GM08714 (cell line): ENCODE data around the gene SHD.
"Not testable (repeated sequence)": the region's sequence is repeated elsewhere in the genome, so short reads cannot be mapped to it uniquely, and the experiment has no call there.

Experiments used
- H3K4me3 ChIP-seq: fragments of 200-500 bp; sonication (Bioruptor generic); 2 replicates; pipeline ENCODE4 v1.5.1; 2014; ENCODE audit warnings: mild to moderate bottlenecking, low read length, inconsistent platforms
- ZNF274 ChIP-seq: IDR thresholded peaks from 2 replicates; pipeline ENCODE4 v1.6.1; 2012; ENCODE audit warnings: mild to moderate bottlenecking, low read depth, low read length

SHD gene

DNA sequence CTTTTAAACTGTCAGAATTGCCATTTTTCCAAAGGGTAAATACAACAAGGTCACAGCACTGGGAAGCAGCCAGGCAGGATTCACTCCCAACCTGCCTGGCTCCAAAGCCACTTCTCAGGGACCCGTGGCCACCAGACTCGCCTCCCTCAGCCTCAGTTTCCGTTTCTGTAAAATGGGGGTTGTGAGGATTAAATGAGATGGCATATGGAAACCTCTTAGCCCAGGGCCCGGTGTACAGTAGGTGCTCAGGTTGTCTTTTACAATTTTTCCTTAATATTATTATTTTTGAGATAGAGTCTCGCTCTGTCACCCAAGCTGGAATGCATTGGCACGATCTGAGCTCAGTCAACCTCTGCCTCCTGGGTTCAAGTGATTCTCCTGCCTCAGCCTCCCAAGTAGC, 22.0 kb upstream of the SHD start:
- TF ChIP-seq ZNF274, result no peak
- H3K4me3 ChIP-seq, result no peak overlapping the region

DNA sequence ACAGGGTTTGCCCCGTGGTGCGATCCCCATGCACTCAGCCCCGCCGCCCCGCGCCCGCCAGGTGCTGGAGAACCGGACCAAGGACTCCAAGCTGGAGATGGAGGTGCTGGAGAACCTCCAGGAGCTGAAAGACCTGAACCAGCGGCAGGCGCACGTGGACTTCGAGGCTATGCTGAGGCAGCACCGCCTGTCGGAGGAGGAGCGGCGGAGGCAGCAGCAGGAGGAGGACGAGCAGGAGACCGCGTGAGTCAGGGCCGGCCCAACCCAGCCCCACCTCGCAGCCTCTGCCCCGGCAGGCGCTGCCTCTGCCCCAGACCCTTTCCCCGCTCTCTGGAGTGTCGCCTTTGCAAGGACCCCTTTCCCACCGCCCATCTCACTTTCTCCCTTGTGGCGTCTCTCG, 20.9 kb upstream of the SHD start:
- no peak overlapping the region for H3K4me3 ChIP-seq
- no peak for TF ChIP-seq ZNF274

DNA sequence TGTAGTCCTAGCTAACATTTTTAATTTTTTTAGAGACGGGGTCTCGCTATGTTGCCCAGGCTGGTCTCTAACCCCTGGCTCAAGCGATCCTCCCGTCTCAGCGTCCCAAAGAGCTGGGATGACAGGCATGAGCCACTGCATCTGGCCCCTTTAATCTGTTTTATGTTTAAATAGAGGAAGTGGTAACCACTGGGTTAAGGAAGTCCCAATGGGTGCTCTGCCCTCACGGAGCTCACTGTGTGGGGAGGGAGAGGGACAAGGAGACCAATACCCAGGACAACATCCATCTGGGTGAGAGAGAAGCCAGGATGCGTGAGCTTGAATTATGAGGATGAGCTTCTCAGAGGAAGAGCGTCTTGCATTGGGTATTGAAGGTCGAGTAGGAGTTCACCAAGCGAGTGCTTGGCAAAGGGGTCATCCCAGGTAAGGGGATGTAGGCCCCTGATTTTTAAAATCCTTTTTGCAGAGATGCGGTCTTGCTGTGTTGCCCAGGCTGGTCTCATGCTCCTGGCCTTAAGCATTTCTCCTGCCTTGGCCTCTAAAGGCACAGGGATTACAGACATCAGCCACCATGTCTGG, 18.4 kb upstream of the SHD start:
- TF ChIP-seq ZNF274, result no peak
- no peak overlapping the region for H3K4me3 ChIP-seq

DNA sequence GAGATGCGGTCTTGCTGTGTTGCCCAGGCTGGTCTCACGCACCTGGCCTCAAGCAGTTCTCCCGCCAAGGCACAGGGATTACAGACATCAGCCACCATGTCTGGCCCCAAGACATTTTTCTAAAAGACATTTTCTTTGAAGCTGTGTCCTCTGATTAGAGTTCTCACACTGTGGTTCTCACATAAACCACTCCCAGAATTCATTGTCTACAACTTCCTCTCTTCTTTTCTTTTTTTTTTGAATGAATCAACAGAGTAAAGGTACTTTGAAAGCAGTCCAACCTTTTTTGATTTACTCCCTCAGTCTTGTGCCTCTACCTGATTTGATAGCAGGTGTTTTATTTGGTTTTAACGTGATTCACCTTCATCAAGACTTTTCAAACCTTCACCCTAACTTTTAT, 14.3 kb upstream of the SHD start:
- no peak overlapping the region for H3K4me3 ChIP-seq
- no peak for TF ChIP-seq ZNF274

DNA sequence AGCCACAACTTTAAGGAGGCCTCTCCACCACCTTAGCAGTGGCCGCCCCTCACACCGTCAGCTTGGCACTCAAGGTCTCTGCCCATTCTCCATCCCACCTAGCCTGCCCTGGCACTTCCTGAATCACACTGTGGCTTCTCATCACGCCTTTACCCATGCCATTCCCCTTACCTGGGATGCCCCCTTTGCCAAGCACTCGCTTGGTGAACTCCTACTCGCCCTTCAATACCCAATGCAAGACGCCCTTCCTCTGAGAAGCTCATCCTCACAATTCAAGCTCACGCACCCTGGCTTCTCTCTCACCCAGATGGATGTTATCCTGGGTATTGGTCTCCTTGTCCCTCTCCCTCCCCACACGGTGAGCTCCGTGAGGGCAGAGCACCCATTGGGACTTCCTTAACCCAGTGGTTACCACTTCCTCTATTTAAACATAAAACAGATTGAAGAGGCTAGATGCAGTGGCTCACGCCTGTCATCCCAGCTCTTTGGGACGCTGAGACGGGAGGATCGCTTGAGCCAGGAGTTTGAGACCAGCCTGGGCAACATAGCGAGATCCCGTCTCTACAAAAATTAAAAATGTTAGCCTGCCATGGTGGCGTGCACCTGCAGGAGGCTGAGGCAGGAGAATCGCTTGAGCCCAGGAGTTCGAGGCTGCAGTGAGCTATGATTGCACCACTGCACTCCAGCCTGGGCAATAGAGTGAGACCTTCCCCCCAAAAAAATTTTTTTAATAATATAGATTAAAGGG, 12.6 kb upstream of the SHD start:
- TF ChIP-seq ZNF274, result no peak
- no peak overlapping the region for H3K4me3 ChIP-seq

DNA sequence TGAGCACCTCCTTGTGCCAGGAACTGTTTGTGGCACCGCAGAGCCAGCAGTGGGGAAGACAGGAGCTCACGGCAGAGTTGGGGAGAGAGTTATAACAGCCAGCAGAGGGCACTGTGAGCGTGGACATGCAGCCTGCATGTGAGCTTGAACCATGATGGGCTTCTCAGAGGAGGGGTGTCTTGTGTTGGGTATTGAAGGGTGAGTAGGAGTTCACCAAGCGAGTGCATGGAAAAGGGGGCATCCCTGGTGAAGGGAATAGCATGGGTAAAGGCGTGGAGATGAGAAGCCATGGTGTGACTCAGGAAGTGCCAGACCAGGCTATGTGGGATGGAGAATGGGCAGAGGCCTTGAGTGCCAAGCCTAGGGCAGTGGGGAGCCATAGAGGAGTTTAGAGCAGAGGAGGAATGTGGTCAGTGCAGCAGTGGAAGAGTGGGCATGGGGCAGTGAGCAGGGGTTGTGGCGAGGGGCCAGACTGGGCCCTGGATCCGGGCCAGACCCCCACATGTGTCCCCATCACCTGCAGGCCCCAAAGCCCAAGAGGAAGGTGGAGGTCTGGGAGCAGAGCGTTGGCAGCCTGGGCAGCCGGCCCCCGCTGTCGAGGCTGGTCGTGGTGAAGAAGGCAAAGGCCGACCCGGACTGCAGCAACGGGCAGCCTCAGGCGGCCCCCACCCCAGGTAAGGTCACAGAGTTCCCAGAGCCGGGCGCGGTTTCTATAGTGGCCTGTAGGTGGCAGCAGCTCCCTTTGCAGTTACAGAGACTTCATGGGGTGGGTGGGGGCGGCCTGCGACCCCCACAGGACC, 11.8 kb upstream of the SHD start:
- no peak for TF ChIP-seq ZNF274

DNA sequence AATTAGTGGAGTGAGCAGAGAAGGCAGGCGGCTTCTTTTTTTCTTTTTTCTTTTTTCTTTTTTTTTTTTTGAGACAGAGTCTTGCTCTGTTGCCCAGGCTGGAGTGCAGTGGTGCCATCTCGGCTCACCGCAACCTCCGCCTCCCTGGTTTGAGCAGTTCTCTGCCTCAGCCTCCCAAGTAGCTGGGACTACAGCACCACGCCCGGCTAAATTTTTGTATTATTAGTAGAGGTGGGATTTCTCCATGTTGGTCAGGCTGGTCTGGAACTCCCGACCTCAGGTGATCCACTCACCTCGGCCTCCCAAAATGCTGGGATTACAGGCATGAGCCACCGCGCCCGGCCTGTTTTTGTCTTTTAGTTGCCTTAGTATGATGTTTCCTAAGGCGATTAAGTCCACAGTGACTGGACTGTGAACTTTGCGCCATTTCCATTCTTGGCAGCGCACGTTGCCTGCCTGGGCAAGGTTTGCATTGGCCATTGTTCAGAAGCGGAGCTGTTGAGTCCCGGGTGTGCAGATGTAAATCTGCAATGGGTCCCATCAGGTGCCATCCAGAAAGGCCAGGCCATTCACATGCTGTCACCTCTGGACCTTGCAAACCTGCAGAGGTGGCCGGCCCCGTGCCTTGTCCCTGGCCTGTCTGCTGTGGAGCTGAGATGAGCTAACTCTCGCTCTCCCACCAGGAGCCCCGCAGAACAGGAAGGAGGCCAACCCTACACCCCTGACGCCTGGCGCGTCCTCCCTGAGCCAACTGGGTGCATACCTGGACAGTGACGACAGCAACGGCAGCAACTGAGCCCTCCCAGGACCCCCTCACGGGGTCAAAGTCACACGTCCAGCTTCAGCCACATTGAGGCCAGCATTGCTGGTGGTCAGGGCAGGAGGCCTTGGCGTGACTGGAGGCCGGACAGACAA, 10.9 kb upstream of the SHD start:
- no peak for TF ChIP-seq ZNF274
- H3K4me3 ChIP-seq, result no peak overlapping the region

More for the DNA sequence above, 11.8 kb upstream of the SHD start:
- H3K4me3 ChIP-seq, result no peak overlapping the region

DNA sequence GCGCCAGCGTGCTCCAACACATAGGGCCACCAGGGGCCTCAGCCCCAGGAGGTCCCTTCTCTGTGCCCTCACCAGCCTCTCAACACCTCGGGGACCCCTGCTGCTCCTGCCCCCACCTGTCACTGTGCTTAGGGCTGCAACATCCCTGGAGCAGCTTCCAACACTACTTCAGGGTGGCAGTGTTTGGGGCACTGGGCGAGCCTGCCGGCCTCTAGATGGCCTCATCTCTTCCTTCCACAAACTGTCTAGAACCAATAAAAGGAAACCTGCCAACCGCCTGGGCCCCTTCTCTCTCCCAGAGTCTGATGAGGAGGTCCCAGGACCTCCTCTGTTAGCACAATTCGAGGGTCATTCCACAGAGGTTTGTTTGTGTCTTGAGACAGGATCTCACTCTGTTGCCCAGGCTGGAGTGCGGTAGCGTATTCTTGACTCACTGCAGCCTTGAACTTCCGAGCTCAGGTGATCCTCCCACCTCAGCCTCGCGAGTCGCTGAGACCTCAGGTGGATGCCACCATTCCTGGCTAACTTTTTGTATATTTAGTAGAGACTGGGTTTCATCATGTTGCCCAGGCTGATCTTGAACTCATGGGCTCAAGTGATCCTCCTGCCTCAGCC, 10.1 kb upstream of the SHD start:
- no peak overlapping the region for H3K4me3 ChIP-seq
- TF ChIP-seq ZNF274, result no peak

DNA sequence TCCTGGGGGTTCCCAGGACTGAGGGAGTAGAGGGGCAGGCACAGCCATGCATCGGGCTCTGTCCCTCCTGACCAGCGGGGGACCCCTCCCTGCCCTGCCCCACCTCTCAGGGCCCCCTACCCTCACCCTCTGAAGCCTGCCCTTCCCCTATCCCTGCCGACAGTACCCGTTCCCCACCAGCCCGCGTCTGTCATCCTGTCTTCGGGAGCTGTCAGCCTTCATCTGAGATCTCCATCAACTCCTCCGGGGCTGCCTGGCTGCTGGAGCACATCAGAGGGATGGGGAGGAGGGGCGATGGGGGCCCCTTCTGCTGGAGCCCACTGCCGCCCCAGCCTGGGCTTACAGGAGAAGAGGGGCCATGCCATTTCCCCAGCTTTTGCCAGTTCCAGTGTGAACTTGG, 6.2 kb upstream of the SHD start:
- H3K4me3 ChIP-seq, result no peak overlapping the region
- TF ChIP-seq ZNF274, result no peak

DNA sequence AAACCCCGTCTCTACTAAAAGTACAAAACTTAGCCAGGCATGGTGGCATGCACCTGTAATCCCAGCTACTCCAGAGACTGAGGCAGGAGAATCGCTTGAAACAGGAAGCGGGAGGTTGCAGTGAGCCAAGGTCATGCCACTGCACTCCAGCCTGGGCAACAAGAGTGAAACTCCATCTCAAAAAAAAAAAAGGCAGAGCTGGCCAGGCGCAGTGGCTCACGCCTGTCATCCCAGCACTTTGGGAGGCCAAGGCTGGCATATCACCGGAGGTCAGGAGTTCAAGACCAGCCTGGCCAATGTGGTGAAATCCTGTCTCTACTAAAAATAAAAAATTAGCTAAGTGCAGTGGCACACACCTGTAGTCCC, 4.8 kb upstream of the SHD start:
- not testable (repeated sequence) for H3K4me3 ChIP-seq

DNA sequence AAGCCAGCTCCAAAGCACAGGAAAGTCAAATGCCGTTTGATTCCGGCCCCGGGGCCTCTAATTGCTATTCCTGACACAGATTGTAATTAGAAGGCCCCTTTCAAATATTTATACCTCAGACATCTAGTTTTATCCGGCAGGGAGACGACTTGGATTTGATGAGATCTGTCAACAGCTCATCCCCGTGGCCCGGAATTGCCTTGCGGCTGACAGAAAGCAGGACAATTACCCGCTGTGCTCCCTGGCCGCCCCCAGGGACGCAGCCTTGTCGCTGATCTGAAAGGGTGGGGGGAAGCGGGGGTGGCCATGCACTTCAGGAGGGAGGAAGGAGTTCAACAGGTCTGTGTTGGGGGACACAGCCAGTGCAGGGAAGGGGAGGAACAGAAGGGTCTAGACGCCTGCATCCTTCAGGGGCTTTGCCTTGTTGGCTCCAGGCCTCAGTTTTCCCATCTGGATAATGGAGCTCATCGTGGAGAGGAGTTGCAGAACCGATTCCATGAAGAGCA, 1.8 kb upstream of the SHD start:
- H3K4me3 ChIP-seq, result no peak overlapping the region
- TF ChIP-seq ZNF274, result no peak

DNA sequence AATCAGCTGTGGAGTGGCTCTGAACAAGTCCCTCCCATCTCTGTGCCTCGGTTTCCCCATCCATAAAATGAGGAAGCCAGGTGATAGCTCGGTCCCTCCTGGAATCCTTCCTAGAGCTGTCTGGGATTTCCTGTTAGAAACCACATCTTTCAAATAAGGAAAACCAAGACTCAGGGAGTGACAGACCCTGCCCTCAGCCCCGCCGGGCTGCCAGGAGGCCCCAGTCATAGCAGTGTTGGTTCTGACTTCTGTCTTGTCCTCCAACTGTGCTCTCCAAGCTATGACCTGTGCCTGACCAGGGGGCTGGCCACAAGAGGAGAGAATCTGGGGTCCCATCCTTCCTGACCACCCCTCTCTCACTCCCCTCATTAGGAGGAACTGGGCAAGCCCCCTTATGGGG, 1.1 kb upstream of the SHD start:
- no peak for TF ChIP-seq ZNF274
- no peak overlapping the region for H3K4me3 ChIP-seq

DNA sequence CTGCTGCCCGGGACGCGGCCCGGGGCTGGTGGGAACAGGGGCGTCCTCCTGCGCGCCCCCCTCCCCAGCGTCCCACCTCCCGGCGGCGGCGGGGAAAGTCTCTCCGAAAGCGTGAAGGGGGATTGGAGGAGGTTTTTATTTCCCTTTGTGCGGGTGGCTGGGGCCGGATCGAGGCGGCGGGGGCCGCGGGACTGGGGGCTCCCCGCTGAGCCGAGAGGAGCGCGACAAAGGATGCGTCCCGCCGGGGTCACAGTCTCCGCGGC, 132 bp downstream of the SHD start:
- no peak overlapping the region for H3K4me3 ChIP-seq
- TF ChIP-seq ZNF274, result no peak

DNA sequence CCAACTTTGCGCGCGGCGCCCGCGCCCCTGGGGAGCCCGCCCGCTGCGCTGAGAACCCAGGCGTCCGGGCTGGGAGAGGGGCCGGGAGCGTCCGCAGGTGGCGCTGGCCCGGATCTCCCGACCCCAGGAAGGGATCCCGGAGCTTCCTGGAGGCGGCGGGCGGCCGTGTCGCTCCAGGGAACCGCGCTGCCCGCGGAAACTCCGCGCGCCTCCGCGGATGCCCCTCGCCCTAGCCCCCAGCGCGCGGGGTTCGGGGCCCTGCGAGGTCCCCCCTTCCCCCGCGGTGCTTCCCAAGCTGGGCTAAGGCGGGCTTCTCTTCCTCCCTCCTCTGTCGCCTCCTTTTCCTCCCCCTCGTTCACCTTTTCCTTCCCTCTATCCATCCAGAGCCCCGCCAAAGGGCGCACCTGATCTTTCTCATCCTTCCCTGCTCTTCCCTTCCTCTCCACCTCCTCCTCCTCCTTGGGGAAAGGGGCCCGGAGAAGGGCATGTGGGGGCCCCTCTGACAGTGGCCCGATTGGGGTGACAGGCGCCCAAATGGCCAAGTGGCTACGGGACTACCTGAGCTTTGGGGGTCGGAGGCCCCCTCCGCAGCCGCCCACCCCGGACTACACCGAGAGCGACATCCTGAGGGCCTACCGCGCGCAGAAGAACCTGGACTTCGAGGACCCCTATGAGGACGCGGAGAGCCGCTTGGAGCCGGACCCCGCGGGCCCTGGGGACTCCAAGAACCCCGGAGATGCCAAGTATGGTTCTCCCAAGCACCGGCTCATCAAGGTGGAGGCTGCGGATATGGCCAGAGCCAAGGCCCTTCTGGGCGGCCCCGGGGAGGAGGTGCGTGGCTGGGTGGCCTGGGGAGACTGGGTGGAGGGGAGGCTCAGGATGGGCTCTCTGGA, 710 bp downstream of the SHD start:
- no peak for TF ChIP-seq ZNF274
- no peak overlapping the region for H3K4me3 ChIP-seq
